A673 (cell line): ENCODE measurements around the gene IGF2R. TPM values are rescaled to one million over a fixed set of nuclear protein-coding genes. Genes with fewer than 3 reads are reported as not detected.

Experiments
- BruUV-seq: library from RNA; stranded (reverse); fragments of 400-500 nt; replicated peaks from 2 replicates; lab custom pipeline; 2021; lab: Mats Ljungman, UMichigan
- CTCF ChIA-PET: fragments of 300-600 bp; sonication (Branson Sonifier 250); formaldehyde crosslinking; loops from one replicate; lab custom pipeline; 2022; ENCODE audit warnings: antibody characterized with exemption; lab: Charles Lee
- POLR2A ChIA-PET: fragments of 300-600 bp; sonication (Branson Sonifier 250); formaldehyde crosslinking; loops from one replicate; lab custom pipeline; 2022; ENCODE audit warnings: antibody characterized with exemption; ENCODE audit not compliant: low non-redundant PET; lab: Charles Lee
- DNase-seq: peaks from one replicate; pipeline ENCODE4 v3.0.0-alpha.2; 2015; ENCODE audit warnings: low spot score
- H3K27ac ChIP-seq: fragments of 200-600 bp; sonication (generic); 2 replicates; pipeline ENCODE4 v1.5.1; 2016; ENCODE audit warnings: mixed run types, low read depth, mild to moderate bottlenecking, mixed read lengths, antibody characterized with exemption, low read length; ENCODE audit not compliant: poor library complexity, severe bottlenecking
- H3K27me3 ChIP-seq: fragments of 200-600 bp; sonication (generic); replicated peaks from 2 replicates; pipeline ENCODE4 v1.6.1; 2017; ENCODE audit warnings: mixed run types, low read depth, mild to moderate bottlenecking, mixed read lengths, antibody characterized with exemption, low read length; ENCODE audit not compliant: insufficient read depth, poor library complexity
- H3K36me3 ChIP-seq: fragments of 200-600 bp; sonication (generic); 2 replicates; pipeline ENCODE4 v1.6.1; 2016; ENCODE audit warnings: mixed run types, mild to moderate bottlenecking, mixed read lengths, antibody characterized with exemption, low read length; ENCODE audit not compliant: insufficient read depth, poor library complexity, severe bottlenecking
- H3K4me1 ChIP-seq: fragments of 200-600 bp; sonication (generic); 2 replicates; pipeline ENCODE4 v1.6.1; 2017; ENCODE audit warnings: mixed run types, mild to moderate bottlenecking, mixed read lengths, antibody characterized with exemption, low read length; ENCODE audit not compliant: insufficient read depth, poor library complexity, severe bottlenecking
- H3K4me3 ChIP-seq: fragments of 200-600 bp; sonication (generic); 2 replicates; pipeline ENCODE4 v1.5.1; 2016; ENCODE audit warnings: low read depth, mixed run types, mild to moderate bottlenecking, mixed read lengths, low read length; ENCODE audit not compliant: poor library complexity, severe bottlenecking
- H3K9me3 ChIP-seq: fragments of 200-600 bp; sonication (generic); 2 replicates; pipeline ENCODE4 v1.6.1; 2016; ENCODE audit warnings: mixed run types, low read depth, mild to moderate bottlenecking, mixed read lengths, antibody characterized with exemption, low read length; ENCODE audit not compliant: poor library complexity, severe bottlenecking
- CTCF ChIP-seq: fragments of 300-800, 200-600 bp; sonication (generic); conservative IDR thresholded peaks from 2 replicates; pipeline ENCODE4 v1.5.1; 2017; ENCODE audit warnings: low read depth, mild to moderate bottlenecking, antibody characterized with exemption, low read length, moderate library complexity, mixed read lengths
- EZH2 ChIP-seq: fragments of 200-600 bp; sonication (generic); IDR thresholded peaks from 2 replicates; pipeline ENCODE4 v1.6.1; 2017; ENCODE audit warnings: borderline replicate concordance, low read depth, mild to moderate bottlenecking, mixed read lengths, antibody characterized with exemption, low read length; ENCODE audit not compliant: poor library complexity, severe bottlenecking
- intact Hi-C: fragments of 100-400 bp; cut with micrococcal nuclease; formaldehyde crosslinking; loops from one replicate; pipeline ENCODE4 v1.10.0; 2022; ENCODE audit not compliant: unreplicated experiment
- total RNA-seq: library from RNA; stranded (reverse); gene quantifications from 2 replicates; pipeline ENCODE4 v1.2.3, GENCODE V29; 2021

IGF2R gene
- total RNA-seq, 1 experiment from 2014 or later = 67.4 TPM

- Histone ChIP-seq H3K27ac (no peak overlapping the region), H3K36me3 (no peaks in the 10 kb centered on the region), H3K9me3 (no peaks in the 10 kb centered on the region), H3K4me3 (no peak overlapping the region), H3K27me3 (no peaks in the 10 kb centered on the region), H3K4me1 (peaks cover 24% of the 10 kb centered on the region)
- TF ChIP-seq EZH2 (no peak), CTCF (no peak)
- intact Hi-C loops = no loop called here
- CTCF ChIA-PET = no interaction called here
- DNase-seq = no peak
- POLR2A ChIA-PET = no interaction called here
- BruUV-seq = no TSS peak
Measured at GRCh38 chr6:159955945-159956361, 12.9 kb upstream of the IGF2R start.

GRCh38 chr6:159957071-159957673, 11.7 kb upstream of the IGF2R start:
- intact Hi-C loops = no loop called here
- BruUV-seq = no TSS peak
- H3K9me3 ChIP-seq = no peaks in the 10 kb centered on the region
- peaks cover 19% of the 10 kb centered on the region for H3K4me1 ChIP-seq
- no peaks in the 10 kb centered on the region for H3K27me3 ChIP-seq
- no peak for DNase-seq
- no peak overlapping the region for H3K27ac ChIP-seq
- no peak overlapping the region for H3K4me3 ChIP-seq
- TF ChIP-seq CTCF (no peak), EZH2 (no peak)
- ChIA-PET POLR2A (no interaction called here), CTCF (no interaction called here)
- H3K36me3 ChIP-seq = no peaks in the 10 kb centered on the region

- no TSS peak for BruUV-seq
- no peak overlapping the region for H3K4me3 ChIP-seq
- no peaks in the 10 kb centered on the region for H3K9me3 ChIP-seq
- CTCF ChIA-PET = no interaction called here
- POLR2A ChIA-PET = no interaction called here
- DNase-seq = no peak
- no peaks in the 10 kb centered on the region for H3K4me1 ChIP-seq
- peaks cover 8% of the 10 kb centered on the region for H3K27me3 ChIP-seq
- intact Hi-C loops = no loop called here
- H3K27ac ChIP-seq = no peak overlapping the region
- no peak for TF ChIP-seq EZH2
- H3K36me3 ChIP-seq = no peaks in the 10 kb centered on the region
Measured at GRCh38 chr6:159959165-159959975, 9.5 kb upstream of the IGF2R start.
